ENCODE data around the gene ISCU.
A peak's percentile ranks its signal among the peaks of the same experiment; 100 is the strongest.

The ISCU gene

DNA sequence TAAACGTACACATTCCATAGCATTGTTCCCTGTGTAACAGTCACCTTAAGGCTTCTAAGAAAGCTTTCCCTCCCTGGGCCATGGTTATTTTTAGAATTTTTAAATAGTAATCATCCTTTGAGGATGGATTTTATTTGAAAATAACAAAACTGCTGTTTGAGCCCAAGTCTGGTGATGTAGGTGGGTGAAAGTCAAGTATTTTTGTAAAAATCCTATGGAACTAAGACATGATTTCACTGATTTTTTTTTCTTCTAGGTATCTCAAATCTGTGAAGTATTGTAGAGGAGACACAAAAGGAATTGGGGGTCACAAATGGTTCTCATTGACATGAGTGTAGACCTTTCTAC lies 1.4 kb downstream of the ISCU start:
- Histone ChIP-seq H3K4me3 (peak overlapping the region; percentile 82 to 93), H3K9me3 (no peaks in the 10 kb centered on the region), H3K4me1 (peaks cover 0 to 43% (median 32%) of the 10 kb centered on the region in 4 donors), H3K27ac (peak overlapping the region in 1 of 2 donors; percentile 94), H3K27me3 (no peaks in the 10 kb centered on the region), H3K36me3 (peaks cover 33 to 47% (median 47%) of the 10 kb centered on the region in 3 donors)
- intact Hi-C loops (cut with DNase I; ENCODE audit: low total_unique reads): loop anchor here (5.0 to 10.0 kb wide), 5 partner anchors 169 to 529 kb away; partner anchors contain the start of genes ALKBH2, CORO1C and SSH1
- TF ChIP-seq, protein P1, sequence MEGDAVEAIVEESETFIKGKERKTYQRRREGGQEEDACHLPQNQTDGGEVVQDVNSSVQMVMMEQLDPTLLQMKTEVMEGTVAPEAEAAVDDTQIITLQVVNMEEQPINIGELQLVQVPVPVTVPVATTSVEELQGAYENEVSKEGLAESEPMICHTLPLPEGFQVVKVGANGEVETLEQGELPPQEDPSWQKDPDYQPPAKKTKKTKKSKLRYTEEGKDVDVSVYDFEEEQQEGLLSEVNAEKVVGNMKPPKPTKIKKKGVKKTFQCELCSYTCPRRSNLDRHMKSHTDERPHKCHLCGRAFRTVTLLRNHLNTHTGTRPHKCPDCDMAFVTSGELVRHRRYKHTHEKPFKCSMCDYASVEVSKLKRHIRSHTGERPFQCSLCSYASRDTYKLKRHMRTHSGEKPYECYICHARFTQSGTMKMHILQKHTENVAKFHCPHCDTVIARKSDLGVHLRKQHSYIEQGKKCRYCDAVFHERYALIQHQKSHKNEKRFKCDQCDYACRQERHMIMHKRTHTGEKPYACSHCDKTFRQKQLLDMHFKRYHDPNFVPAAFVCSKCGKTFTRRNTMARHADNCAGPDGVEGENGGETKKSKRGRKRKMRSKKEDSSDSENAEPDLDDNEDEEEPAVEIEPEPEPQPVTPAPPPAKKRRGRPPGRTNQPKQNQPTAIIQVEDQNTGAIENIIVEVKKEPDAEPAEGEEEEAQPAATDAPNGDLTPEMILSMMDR (IDR thresholded peaks at IDR 0.05): no peak
- DNase-seq: no peak

DNA sequence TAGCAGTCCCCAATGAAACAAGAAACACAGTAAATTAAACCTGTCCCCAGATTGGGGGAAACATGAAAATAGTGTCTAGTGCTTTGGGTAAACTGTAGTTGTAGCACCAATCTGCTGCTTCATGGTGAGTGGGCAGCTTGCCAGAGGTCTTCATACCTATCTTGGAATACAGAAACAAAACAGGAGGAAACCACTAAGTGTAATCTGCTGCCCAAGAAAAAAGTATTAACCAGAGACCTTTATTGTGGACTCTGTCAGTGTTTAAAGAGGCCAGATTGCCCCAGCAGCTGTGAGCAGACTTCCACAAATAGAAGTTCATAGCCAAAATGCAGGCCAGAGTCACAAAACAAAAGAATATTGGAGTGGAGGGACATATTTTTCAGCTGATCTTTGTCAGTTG lies 2.3 kb downstream of the ISCU start:
- Histone ChIP-seq H3K4me3 (no peak overlapping the region), H3K4me1 (peaks cover 0 to 33% (median 23%) of the 10 kb centered on the region in 4 donors), H3K36me3 (peaks cover 35 to 57% (median 56%) of the 10 kb centered on the region in 3 donors), H3K27ac (peak overlapping the region in 1 of 2 donors; percentile 2), H3K27me3 (no peaks in the 10 kb centered on the region), H3K9me3 (no peaks in the 10 kb centered on the region)
- TF ChIP-seq, protein P1 (IDR thresholded peaks at IDR 0.05): no peak
- intact Hi-C loops (cut with DNase I; ENCODE audit: low total_unique reads): loop anchor here (5.0 to 10.0 kb wide), 6 partner anchors 53 to 528 kb away; partner anchors contain the start of genes ALKBH2, CORO1C and SSH1
- DNase-seq: peak in 1 of 2 donors; percentile 47

DNA sequence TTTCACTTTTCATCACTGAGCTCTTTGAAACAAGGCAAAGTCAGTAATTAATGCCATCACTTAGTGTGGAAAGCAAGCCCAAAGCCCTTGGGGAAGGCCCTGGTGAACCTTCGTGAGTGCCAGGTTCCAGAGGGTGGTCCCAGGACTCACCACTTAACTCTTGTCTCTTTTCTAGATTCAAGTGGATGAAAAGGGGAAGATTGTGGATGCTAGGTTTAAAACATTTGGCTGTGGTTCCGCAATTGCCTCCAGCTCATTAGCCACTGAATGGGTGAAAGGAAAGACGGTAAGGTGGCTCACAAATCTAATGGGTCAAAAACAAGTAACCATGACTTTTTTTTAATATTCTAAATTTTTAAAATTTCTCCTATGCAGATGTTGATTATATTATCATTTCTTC lies 2.8 kb downstream of the ISCU start:
- Histone ChIP-seq H3K36me3 (peaks cover 35 to 61% (median 60%) of the 10 kb centered on the region in 3 donors), H3K4me3 (no peak overlapping the region), H3K9me3 (no peaks in the 10 kb centered on the region), H3K4me1 (peaks cover 0 to 29% (median 19%) of the 10 kb centered on the region in 4 donors), H3K27ac (peak overlapping the region in 1 of 2 donors; percentile 2), H3K27me3 (no peaks in the 10 kb centered on the region)
- TF ChIP-seq, protein P1 (IDR thresholded peaks at IDR 0.05): no peak
- DNase-seq: no peak
- intact Hi-C loops (cut with DNase I; ENCODE audit: low total_unique reads): loop anchor here (5.0 to 10.0 kb wide), 3 partner anchors 52 to 390 kb away; no protein-coding TSS in a partner anchor

DNA sequence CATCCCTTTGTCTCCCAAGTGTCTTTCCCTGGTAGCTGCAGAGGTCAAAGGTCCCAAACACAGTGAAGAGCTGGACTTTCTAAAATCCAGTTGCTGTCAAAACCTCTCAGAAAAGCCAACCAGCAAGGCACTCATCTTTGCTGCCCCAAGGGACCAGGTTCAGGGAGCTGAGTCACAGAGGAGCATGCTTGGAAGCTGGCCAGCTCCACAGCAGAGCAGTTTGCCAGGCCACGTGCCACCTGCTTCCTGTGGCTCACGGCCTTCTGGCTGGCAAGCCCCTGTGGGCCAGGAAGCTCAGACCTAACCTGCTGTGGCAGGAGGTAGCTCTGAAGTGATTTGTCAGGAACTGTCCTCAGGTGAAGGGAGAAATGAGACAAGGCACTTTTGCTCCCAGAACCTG lies 3.6 kb downstream of the ISCU start:
- peaks cover 0 to 27% (median 17%) of the 10 kb centered on the region in 4 donors for H3K4me1 ChIP-seq
- no peaks in the 10 kb centered on the region for H3K27me3 ChIP-seq
- peaks cover 35 to 64% (median 62%) of the 10 kb centered on the region in 3 donors for H3K36me3 ChIP-seq
- no peaks in the 10 kb centered on the region for H3K9me3 ChIP-seq
- TF ChIP-seq, protein P1 (IDR thresholded peaks at IDR 0.05): no peak
- H3K27ac ChIP-seq: peak overlapping the region; percentile 16 to 31
- no peak overlapping the region for H3K4me3 ChIP-seq
- intact Hi-C loops (cut with DNase I; ENCODE audit: low total_unique reads): loop anchor here (5.0 to 10.0 kb wide), 3 partner anchors 51 to 389 kb away; no protein-coding TSS in a partner anchor
- peak; percentile 70 to 87 for DNase-seq

DNA sequence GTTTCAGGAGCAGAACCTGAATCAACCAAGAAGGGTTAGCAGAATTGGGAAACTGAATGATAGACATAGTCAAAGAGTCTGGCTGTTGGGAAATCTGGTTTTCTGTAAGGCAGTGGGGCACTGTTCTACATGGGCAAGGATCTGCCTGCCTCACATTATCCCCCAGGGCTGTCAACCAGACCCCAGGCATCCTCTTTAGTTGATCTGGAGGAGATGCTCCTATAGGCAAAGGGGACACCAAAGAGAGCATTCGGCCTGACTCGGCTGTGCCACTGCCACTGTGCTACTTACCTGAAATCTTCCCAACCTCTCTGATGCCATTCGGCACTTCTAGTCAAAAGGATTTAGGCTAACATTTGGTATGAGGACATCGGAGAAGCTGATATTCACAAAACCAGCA lies 4.1 kb downstream of the ISCU start:
- intact Hi-C loops (cut with DNase I; ENCODE audit: low total_unique reads): loop anchor here (5.0 to 10.0 kb wide), 3 partner anchors 51 to 388 kb away; no protein-coding TSS in a partner anchor
- Histone ChIP-seq H3K27me3 (no peaks in the 10 kb centered on the region), H3K27ac (peak overlapping the region in 1 of 2 donors; percentile 31), H3K36me3 (peaks cover 35 to 64% (median 62%) of the 10 kb centered on the region in 3 donors), H3K4me3 (no peak overlapping the region), H3K4me1 (peaks cover 0 to 27% (median 17%) of the 10 kb centered on the region in 4 donors), H3K9me3 (no peaks in the 10 kb centered on the region)
- TF ChIP-seq, protein P1 (IDR thresholded peaks at IDR 0.05): no peak
- peak in 1 of 2 donors; percentile 17 for DNase-seq
